SH-SY5Y (cell line): ENCODE results near the gene IRAK1.

ENCODE experiments used
- GATA2 ChIP-seq: IDR thresholded peaks from 2 replicates; pipeline ENCODE4 v1.6.1; 2011; ENCODE audit warnings: mild to moderate bottlenecking, low read depth, low read length
- GATA3 ChIP-seq: IDR thresholded peaks from 2 replicates; pipeline ENCODE4 v1.6.1; 2011; ENCODE audit warnings: low read depth, mild to moderate bottlenecking, low read length, moderate library complexity

Gene IRAK1

DNA sequence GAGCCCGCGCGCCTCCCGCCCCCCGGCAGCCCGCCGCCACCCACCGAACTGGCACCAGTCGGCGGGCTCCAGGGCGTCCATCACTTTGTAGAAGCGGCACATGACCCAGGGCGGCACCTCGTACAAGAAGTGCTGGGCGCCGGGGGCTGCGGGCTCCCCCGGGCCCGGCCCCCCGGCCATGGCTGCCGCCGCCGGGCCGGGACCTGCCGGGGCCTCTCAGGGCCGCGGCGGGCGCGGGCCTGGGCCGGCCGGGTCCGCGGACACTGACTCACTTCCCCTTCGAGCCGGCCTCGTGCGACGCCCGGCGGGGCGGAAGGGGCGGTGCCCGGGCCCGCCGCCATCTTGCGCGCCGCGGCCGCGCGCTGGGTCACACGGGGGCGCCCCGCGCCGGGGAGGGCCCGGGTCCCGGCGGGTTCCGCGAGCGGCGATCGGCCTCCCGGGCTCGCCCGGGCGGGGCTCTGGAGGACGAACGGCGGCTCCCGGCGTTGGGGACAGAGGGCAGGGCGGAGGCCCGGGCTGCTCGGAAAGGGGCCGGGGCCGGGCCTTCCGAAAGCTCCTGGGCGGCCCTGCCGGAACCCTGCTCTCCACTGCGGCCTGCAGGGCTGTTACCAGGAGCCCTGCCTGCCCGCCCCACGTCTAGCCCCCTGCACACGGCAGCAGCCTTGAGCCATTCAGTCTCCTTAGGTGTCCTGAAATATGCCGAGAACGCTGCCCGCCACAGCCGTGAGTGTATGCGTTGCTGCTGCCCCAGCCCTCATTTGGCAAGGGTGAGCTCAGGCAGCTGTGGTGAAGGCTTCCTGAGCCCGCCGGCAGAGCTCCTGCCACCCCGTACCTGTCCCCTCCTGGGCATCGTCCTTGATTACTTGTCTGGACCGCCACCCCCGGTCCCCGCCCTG, at the start of gene IRAK1:
TSS of gene IRAK1 (minus strand) at position 270 of the 896 bp plus-strand sequence. CDS start at position 180, 90 bp downstream.
- TF ChIP-seq GATA2 (no peak), GATA3 (no peak)

DNA sequence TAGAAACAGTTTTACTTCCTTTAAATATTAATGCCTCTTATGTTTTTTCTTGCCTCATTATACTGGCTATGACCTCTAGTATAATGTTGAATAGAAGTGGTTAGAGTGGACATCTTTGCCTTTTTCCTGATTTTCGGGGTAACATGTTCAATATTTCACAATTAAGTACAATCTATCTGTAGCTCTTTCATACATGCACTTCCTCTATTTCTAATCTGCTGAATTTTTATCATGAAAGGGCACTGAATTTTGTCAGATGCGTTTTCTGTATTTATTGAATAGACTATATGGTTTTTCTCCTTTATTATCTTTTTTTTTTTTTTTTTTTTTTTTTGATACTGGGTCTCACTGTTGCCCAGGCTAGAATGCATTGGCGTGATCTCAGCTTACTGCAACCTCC, 48.9 kb upstream of the IRAK1 start:
- no peak for TF ChIP-seq GATA3
- no peak for TF ChIP-seq GATA2

DNA sequence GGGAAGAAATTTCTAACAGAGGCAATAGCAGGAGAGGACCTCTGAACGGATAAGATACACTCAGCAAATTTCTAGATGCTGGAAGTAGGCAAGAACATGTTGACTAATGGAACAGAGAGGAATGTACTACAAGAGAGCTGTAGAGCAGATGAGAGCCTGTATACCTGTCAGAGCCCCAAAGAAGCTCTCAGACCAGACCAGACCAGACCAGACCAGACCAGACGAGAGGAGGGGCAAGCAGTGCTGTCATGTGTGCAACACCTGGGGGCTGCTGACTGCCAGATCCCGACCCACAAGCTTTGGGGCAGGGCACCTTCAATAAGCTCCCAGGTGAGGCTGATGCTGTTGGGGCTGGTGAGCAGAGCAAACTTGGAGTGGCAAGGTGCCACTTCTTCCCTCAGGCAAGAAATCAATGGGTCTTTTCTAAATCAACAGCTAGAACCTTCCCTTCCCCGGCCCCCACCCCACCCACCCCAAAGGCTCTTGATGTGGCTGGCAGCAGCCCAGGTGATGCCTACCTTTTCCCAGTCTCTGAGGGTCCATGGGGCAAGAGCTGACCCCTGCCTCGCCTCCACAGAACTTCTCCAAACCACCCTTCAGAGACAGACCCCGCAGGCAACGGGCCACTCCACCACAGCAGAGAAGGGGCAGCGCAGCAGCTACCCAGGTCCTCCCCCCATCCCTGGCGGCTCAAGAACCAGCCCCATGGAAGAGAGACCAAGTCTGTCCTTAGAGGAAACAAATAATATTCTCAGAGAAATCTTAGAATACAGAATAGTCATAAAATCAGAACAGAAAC, 45.1 kb upstream of the IRAK1 start:
- TF ChIP-seq GATA3 = no peak
- no peak for TF ChIP-seq GATA2

DNA sequence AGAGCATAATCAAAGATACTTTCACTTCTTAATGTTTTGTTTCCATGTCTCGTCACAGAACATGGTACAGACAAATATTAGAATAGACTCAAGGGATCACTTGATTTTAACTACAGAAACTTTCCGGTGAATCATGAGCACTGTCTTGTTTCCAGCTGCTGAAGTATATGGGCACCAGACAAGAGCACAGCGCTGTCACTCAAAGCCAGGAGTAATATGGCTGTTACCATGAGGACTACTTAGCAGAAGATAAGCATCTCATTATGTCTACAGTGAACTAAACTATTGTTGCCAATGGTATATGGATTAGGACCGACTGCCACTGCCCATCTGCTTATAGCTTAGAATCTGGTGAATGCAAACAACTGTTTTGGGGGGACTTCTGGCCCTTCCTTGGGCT, 43.5 kb upstream of the IRAK1 start:
- TF ChIP-seq GATA3 = no peak
- TF ChIP-seq GATA2 = no peak

DNA sequence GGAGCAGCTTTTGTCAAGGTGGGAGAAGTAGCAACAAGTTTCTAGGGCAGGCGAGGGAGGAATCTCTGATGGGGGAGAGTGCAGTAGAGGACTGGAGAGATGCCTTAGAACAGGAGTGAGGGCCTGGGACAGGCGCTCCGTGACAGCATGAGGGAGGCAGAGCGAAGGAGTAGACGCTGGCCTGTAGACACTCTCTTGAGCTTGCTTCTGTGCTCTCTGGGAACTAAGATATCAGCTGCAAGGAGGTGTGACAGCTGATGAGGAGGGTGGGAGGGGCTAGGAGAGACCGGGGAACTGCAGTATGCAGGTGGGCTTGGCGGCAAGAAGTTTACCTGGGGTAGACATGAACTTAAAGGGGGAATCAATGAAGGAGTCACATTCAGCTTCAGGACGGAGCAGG, 42.1 kb upstream of the IRAK1 start:
- no peak for TF ChIP-seq GATA3
- TF ChIP-seq GATA2 = no peak

DNA sequence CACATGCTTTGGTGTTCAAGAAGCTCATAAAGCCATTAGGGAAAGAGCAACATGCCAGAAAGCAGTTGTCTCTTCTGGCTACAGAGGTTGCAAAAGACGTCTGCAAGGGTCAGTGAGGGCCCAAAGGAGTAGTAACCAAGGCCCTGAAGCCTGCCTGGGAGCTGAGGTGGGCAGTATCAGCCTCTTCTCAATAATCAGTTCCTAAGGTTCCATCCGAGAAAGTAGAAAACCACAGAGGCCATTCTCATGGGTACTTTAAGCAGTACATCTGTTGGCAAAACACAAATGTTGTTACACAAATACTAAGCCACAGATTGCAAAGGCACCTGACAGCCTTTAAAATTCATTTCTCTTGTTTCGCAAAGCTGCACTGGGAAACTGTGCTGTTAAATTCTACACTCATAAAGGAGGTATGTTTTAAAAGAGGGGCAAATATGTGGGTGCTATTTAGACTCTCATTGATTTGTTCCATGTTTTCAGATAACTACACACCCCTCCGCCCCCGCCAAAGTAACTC, 40.1 kb upstream of the IRAK1 start:
- no peak for TF ChIP-seq GATA3
- no peak for TF ChIP-seq GATA2

DNA sequence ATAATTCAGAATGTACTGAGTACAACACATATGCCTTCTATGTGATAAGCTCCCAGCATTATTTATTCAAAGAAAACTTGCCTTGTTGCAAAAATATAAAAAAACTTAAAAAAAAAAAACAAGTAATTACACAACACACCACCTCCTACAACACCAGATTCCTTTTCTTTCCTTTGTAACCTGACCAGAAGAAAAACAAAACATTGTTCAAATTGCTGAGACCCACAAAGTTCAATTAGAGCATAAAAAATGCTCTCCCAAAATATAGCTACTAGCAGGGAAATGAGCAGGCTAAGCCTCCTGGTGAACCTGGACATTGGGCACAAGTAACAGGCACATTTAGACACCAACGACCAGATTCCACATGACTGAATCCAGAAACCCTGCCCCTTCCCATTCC, 39.5 kb upstream of the IRAK1 start:
- TF ChIP-seq GATA3 (no peak), GATA2 (no peak)

DNA sequence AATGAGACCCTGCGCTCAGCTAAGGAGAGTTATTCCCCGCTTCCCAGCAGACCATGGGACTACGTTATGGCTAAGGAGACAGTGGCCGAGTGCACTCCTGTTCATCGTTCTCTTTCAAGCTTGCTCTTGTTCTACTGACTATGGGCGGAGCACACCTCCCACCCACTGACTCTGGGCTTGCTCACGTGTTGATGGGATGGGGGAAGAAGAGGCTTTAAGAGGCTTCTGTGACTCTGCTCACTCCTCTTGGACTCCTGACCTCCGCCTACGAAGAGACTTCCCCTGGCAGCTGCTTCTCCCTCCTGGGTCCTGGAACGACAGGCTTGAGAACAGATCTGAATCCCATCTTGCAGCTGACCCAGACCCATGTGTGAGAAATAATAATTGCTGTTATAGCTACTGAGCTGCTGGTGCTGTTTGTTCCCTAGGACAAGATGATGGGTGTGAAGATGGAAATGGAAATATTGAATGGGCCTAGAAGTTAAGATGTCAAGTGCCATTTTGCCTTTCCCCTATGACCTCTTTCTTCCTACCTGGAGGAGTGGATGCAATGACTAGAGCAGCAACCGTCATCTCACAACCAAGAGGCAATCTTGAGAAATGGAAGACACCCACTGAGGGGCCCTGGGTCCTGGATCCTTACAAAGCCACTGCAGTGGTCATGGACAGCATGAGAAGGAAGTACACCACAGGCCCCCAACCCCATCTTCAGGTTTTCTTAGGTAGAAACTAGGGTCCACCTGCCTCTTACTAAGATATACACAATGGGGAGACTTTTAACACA, 38.7 kb upstream of the IRAK1 start:
- no peak for TF ChIP-seq GATA3
- no peak for TF ChIP-seq GATA2

DNA sequence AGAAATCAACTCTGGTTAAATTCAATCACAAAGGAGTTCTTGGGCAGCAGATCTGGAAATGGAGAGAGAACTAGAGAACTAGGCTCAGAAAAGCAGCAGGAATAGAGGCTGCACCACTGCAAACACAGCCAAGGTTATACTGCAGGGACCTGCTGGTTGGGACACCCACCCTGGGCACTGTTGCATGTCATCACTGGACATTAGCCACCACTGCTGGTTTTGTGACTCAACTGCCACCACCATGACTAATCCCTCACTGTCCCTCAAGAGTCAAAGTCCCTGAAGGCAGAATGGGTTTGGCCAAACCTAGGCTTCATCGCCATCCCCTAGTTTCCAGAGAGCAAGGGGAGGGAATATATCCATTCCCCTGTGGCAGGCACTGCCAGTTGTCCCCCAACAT, 38.1 kb upstream of the IRAK1 start:
- TF ChIP-seq GATA2 (no peak), GATA3 (no peak)

DNA sequence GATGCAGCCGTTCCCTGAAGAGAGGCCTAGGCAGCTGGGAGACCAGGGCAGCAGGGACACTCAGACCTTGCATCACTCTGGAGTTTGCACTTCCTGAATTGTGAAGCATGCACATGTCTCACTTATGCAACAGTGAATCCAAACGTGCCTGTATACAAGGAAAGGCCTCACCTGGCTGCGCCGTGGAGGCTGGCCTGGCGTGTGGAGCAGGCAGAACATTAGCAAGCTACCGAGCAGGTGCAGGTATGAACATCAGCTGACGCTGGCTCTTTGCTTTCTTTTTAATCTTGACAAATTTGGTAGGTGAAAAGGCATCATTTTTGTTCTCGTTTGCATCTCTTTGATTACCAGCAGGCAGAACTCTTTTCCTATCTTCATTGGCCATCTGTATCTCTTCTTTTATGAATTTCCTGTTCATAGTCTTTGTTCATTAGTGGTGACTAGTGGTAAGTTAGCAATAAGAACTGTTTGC, 37.1 kb upstream of the IRAK1 start:
- TF ChIP-seq GATA3 = no peak
- no peak for TF ChIP-seq GATA2

DNA sequence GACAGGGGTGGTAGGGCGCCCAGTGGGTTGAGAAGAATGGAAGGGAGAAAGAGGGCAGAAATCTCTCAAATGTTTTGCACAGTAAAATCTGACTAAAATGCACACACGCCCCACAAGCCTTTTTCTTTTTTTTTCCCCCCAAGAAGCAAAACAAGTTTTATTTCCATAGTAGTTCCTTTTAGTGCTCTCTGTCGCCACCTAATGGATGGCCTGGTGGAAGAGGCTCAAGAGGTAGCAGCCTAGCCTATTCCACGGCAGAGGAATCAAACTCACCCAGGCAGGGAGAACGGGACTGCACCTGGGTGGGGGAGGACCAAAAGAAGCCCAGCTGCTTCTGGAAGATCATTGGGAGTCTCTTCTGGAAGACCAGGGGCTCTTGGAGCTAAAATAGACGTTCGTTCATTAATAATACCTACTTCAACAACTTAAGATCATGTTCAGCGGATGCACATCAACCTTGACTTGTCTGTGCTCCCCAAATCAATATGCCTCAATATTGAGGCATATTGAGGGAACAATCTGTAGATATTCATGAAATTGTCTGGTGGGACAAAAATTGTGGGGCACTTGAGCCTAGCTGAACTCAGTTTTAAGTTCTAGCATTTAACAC, 31.6 kb upstream of the IRAK1 start:
- TF ChIP-seq GATA3 (no peak), GATA2 (no peak)

DNA sequence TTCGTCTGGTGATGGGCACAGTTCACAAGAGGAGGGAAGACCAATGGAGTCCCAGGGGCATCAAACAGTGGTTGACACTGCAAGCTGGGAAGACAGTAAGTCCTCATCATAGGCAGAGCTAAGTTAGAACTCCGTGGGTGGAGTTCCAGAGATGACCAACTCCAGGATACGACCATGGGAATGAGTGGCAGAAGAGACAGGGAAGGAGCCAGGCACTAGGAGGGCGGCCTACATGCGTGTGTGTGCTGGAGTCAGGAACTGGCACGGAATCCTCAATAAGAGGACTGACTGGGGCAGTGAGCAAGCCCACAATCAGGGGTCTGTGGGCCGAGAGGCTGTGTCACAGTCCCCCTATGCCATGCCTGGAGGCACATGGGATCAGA, 30.4 kb upstream of the IRAK1 start:
- no peak for TF ChIP-seq GATA2
- no peak for TF ChIP-seq GATA3

DNA sequence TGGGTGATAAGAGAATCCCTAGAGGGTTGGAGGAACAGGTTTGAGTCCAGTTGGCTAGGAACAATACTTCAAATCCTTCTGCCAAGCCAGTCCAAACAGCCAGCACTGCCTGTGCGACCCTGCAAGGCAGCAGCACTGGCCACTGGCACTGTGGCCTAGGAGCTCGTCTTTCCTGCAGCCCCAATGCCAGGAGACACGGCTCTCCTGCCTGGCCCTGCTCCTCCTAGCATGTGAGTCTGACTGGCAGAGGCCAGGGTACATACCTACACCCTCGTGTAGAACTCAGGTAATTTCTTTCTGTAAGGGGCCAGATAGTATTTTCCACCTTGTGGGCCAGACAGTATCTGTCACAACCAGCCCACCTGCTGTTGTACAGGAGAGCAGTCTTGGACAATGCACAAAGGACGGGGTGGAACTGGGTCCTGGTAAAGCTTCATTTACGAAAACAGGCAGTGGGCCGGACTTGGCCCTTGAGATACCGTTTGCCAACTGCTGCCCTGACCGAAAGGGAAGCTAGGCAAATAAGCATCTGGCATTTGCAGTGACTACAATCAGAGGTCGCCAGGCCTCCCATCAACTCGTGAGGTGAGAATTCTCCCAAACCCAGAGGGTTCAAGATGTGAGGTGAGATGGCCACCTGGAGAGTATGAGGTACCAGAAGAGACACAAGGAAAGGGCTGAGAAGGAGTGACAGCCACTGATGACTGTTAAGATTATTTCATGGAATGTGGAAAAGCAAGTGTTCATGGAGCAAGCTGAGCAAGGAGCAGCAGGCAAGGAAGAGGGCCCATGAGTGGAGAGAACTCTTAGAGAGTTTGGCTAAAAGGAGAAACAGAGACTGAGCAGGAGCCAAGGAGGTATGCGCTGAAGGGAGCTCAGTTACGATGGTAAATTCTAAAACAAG, 29.8 kb upstream of the IRAK1 start:
- TF ChIP-seq GATA2 (no peak), GATA3 (no peak)
